Stimulated activated CD4-positive, alpha-beta T cell treated with anti-CD3 and anti-CD28 coated beads, Interleukin-15, amount 100 ng/mL, for 24 hours (primary cell): Measurements from ENCODE around the gene EHMT1.
A peak's percentile ranks its signal among the peaks of the same experiment; 100 is the strongest.
"Not testable (repeated sequence)": the region's sequence is repeated elsewhere in the genome, so short reads cannot be mapped to it uniquely, and the experiment has no call there.

ENCODE experiments used
- DNase-seq: peaks from one replicate; pipeline ENCODE4 v3.0.0-alpha.2; 2020

Gene EHMT1

DNA sequence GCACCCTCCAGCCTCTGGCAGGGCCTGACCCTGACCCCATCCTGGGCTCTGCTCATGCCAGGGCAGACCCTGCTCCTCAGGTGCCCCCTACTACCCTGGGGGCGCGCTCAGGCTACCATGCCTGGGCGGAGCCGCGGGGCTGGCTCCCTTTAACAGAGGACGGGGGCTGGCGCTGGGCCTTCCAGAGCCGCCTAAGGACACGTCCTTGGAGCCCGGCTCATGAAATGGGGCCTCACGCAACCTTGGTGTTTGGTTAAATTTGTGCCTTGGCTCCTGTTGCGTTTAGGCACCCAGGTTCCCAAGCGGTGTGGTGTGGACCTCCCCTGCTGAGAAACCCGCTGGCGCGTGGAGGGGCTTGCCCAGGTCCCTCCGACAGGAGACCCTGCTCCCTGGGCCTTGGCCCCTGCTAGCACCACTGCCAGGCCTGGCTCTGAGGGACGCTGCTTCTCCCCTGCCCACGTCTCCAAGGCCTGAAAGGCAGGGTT is 3.4 kb upstream of the EHMT1 start:
- DNase-seq = no peak

DNA sequence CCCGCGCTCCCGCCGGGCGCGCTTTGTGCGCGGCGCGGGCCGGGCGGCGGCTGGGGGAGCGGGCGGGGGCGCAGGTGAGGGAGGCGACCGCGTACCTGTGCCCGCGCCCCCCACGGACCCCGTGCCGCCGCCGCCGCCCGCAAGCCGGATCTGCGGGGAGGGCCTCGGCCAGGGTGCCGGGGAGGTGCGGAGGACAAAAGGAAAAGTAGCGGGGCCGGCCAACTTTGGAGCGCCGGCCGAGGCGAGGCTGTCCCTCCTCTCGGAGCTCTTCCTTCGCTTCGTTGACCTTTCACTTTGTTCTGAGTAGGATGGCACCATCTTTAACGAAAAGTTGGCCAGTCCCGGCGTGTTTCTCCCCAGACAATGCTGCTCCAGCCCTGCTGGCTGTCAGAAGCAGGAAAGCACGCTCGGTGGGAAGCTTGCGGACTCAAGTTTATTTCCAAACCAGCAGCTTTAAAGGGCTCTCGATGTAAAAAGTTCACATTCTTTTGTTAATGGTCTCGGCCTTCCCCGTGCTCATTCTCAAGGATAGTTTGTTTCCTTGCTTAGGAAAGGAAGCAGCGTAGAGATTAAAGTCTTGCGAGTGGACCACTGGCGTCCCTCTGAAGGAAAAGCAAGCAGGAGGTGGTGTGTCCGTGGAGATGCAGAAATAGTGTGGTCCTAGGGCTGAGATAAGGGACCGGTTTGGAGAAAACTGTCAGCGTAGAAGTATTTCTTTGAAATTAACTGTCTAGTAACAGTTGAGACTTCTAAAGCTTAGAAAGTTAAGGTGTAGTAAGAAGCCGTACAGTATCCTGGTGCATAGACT is 639 bp downstream of the EHMT1 start:
- DNase-seq = peak; percentile 54

DNA sequence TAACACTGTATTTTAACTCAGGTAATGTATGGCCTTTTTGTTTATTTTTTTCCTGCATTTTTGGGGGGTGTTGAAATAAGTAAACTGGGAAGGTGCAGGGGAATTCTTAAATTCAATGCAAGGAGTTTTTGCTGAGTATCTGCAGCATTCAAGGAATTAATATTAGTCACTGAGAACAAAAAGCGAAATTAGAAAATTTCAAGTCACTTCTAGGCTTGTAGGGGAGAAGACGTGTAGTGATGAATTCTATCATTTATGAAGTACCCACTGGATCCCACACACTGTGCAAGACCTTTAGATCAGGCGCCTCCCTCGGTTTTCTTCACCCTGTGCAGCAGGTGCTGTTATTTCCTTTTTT is 1.2 kb downstream of the EHMT1 start:
- no peak for DNase-seq

DNA sequence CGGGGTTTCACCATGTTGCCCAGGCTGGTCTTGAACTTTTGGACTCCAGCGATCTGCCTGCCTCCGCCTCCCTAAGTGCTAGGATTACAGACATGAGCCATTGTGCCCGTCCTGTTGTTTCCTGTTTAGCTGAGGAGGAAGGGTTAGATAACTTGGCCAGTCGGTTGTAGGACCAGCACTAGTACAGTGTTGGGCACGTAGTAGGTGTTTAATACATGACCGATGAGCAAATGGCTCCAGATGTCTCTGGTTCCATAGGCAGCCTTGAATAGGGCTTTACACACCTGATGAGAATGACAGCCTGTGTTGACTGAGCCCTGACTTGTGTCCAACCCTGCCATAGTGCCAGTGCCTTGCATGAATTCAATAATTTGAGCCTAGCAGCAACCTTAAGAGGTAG is 1.8 kb downstream of the EHMT1 start:
- DNase-seq = no peak

DNA sequence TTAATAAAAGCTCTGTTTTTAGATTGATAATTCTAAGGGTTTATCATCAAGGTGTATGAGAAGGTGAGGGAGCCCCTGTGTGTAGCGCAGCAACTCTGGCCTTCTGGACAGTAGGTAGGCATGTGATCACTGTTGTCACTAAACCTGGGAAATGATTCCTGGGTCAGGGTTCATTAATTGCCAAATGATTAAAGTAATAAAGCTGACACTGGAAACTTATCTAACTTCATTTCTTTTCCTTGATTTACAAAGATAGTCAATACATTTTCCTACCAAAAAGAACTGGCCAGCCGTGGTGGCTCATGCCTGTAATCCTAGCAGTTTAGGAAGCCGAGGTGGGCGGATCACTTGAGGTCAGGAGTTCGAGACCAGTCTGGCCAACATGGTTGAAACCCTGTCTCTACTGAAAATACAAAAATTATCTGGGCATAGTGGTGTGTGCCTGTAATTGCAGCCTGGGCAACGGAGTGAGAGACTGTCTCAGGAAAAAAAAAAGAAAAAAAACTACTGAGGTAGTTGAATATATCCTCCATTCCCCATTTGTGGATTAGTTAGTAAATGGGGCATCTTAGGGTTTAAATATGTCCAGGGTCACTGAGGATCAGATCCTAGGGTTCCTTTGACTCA is 2.4 kb downstream of the EHMT1 start:
- DNase-seq = peak; percentile 22

DNA sequence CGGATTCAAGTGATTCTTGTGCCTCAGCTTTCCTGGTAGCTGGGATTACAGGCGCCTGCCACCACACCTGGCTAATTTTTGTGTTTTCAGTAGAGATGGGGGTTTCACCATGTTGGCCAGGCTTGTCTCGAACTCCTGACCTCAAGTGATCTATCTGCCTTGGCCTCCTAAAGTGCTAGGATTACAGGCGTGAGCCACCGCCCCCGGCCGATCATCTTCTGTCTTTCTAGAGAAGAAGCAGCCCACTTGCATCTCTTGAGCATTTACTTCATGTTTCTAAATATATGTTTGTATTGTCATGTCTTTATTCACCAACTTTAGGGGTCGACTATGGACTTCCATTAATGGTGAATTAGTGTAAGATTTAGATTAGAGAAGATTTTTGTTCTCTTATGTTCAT is 3.4 kb downstream of the EHMT1 start:
- not testable (repeated sequence) for DNase-seq

DNA sequence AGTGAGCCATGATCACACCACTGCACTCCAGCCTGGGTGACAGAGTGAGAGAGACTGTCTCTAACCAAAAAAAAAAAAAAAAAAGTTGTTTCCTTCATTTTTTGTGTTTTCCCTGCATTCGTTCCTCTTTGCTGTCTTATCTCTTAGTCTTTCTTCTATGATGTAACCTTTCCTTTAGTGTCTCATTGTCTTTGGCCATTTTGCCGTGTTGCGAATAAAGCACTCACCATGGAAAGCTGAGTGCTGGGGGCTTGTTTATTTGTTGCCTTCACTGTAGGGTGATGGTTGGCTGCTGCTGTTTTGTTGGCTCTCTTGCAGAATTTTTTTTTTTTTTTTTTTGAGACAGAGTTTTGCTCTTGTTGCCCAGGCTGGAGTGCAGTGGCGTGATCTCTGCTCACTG is 7.7 kb downstream of the EHMT1 start:
- DNase-seq = no peak

DNA sequence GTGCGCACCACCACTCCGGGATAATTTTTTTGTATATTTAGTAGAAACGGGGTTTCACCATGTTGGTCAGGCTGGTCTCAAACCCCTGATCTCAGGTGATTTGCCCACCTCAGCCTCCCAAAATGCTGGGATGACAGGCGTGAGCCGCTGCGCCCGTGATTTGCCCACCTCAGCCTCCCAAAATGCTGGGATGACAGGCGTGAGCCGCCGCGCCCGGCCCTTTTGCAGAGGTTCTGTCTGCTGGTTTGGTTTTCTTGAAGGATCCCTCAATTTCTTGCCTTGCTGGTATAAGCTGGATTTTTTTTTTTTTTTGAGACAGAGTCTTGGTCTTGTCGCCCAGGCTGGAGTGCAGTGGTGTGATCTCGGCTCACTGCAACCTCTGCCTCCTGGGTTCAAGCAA is 8.6 kb downstream of the EHMT1 start:
- DNase-seq = not testable (repeated sequence)

DNA sequence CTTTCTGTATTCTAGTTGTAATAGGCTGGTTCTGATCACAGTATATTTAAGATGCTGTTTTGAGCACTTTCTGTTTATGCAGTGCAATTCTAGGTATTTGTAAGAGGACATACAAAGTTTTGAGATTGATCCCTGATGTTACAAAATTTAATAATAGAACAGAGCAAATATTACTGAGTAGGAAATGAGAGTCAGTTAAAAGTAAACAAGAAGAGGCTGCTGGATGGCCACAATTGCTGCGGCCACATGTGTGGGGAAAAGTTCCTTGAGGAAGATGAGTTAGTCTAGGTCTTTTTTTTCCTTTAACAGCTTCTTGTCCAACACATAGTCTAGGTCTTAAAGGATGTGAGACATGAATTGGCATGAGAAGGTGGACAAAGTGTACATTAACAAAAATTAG is 11.3 kb downstream of the EHMT1 start:
- no peak for DNase-seq

DNA sequence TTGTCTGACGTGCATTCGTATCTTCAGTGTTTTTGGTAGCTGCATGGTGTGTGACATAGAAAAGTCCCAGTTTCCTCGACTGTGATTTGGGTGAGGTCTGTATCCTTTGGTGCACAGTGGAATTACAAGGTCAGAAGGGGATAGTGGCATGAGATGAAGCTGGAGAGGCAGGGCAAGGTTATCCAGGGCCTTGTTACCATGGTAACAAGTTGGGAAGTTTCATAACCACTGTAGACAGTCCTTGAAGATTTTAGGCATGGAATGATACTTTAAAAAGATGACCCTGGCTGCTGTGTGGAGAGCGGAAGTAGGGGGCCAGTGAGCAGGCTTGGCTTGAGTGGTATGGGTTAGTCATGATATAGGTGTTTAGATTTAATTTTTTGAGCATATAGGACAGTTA is 11.9 kb downstream of the EHMT1 start:
- no peak for DNase-seq

DNA sequence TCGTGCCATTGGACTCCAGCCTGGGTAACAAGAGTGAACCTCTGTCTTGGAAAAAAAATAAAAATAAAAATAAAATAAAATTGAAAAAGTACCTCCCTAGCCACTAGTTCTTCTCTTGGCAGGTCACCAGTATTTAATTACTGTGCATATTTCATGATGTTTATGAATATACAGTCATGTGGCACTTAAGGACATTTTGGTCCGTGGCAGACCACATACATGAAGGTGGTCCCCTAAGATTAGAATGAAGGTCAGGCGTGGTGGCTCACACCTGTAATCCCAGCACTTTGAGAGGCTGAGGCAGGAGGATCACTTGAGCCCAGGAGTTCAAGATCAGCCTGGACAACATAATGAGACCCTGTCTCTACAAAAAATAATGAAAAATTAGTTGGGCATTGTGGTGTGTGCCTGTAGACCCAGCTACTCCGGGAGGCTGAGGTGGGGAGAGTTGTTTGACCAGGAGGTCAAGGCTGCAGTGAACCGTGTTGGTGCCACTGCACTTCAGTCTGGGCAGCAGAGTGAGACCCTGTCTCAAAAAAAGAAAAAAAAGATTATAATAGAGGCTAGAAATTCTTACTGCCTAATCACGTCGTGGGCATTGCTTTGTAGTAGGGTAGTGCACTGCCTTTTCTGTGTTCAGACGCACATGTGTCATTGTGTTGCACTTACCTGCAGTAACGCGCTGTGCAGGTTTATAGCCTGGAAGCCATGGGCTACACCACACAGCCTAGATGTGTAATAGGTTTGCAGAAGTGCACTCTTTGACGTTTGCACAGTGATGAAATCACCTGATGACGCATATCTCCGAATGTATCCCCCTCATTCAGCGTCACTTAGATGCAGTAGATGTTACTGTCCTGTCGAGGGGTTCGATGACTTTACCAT is 12.8 kb downstream of the EHMT1 start:
- DNase-seq = no peak

DNA sequence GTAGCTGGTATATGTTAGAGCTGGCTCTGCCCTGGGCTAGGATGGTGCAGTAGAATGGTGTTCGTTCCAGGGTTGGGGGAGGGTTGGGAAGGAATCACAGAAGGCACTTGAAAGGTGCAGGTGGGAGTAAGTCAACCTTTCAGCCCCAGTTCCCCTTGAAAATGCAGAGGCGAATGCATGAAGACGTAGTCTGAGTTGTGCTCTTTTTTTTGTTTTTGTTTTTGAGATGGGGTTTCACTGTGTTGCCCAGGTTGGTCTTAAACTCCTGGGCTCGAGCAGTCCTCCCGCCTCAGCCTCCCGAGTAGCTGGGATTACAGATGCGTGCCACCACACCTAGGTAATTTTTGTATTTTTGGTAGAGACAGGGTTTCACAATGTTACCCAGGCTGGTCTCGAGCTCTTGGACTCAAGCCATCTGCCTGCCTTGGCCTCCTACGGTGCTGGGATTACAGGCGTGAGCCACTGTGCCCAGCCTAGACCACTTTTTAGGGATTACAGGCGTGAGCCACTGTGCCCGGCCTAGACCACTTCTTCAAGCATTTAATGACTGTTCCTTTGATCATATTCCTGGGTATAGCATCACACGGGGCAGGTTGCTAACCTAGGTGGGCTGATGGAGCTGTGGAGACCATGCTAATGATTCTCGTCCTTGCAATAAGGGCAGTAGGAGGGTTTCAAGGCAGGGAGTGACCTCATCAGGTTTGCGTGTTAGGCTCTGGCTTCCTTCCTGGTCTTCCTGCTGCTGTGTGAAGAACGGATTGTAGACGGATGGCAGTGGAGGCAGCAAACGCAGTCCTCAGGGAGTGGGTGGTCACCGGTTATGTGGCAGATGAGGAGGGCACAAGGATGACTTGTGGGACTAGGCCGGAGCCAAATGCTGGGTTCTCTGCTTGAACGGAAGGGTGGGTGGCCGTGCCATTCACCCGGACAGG is 13.7 kb downstream of the EHMT1 start:
- no peak for DNase-seq

DNA sequence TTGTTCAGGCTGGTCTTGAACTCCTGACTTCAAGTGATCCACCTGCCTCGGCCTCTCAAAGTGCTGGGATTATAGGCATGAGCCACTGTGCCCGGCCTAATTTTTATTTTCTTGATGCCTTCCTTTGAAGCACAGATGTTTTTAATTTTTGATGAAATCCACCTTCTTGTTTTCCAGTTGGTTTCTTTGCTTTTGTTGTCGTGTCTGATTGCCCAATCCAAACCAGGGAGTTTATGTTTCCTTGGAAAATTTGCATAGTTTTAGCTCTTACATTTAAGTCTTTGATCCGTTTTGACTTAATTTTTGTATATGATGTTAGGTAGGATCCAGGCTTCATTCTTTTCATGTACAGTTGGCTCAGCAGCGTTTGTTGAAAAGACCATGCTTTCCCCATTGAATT is 15.2 kb downstream of the EHMT1 start:
- DNase-seq = no peak

DNA sequence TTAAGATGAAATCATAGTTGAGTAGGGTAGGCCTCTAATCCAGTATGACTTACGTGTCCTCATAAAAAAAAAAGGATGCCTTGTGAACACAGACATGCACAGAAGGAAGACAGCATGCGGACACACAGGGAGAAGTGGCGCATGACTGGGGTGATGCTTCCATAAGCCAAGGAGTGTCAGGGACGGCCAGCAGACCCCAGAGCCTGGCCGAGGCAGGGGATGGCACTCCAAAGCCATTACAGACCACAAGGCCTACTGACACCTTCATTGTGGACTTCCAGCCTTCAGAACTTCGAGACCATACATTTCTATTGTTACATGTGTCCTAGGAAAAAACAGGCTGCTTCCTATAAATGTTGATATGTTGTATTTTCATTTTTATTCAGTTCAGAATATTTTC is 19.9 kb downstream of the EHMT1 start:
- no peak for DNase-seq

DNA sequence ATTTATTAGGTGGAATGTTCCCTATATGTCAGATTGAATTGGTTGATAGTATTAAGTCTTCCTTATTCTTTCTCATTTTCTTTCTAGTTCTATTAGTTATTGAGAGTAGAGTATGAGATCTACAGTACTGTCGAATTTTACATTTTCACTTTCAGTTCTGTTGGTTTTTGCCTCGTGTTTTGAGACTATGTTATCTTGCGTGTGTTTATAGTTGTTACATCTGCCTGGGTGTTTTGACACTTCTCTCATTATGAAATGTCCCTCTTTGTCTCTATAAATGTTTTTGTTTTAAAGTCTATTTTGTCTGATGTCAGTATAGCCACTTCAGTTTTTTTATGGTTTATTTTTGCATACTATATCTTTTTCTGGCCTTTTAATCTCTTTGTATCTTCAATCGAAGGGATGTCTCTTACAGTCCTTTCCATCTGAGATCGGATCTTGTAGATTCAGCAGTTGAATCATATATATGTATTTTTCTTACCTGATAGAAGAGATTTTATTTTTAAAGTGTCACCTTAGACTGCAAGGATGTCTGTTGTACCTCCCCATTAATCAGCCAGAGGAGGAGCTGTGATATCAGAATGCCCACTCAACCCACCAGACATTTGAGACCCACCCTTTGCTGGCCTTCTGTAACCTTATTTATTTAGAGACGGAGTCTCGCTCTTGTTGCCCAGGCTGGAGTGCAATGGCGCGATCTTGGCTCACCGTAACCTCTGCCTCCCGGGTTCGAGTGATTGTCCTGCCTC is 20.7 kb downstream of the EHMT1 start:
- no peak for DNase-seq

DNA sequence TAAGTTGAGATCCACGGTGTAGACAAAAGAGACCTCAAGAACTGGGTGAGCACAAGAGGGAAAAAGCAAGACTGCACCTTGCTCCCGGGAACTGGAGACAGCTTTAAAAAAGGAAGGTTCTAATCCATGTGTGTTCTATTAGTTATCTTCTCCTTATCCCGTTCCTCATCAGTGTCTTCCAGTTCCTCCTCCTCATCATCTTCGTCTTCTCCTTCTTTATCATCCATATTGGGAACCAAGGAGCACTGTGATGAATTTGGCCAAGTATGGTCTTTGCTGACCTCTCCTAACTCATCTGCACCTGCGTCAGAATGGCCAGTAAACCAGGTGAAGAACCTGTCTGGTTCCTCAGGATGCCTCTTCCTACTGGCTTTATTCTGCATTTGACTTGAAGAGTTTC is 22.1 kb downstream of the EHMT1 start:
- DNase-seq = no peak

DNA sequence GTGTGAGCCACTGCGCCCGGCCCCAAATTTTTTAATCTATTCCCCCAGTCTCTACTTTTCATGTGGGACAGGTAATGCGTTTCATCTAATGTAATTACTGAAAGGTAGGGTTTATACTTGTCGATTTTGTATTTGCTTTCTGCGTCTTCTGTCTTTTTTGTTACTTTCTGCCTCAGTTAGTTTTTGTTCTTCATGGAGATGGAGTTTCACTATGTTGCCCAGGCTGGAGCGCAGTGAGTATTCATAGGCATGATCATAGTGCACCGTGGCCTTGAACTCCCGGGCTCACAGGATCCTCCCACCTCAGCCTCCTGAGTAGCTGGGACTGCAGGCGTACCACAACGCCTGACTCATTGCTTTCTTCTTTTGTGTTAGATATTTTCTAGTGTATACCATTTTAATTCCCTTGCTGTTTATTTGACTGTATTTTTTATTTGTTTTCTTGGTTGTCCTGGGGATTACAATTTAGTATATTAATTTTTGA is 23.4 kb downstream of the EHMT1 start:
- DNase-seq = no peak

DNA sequence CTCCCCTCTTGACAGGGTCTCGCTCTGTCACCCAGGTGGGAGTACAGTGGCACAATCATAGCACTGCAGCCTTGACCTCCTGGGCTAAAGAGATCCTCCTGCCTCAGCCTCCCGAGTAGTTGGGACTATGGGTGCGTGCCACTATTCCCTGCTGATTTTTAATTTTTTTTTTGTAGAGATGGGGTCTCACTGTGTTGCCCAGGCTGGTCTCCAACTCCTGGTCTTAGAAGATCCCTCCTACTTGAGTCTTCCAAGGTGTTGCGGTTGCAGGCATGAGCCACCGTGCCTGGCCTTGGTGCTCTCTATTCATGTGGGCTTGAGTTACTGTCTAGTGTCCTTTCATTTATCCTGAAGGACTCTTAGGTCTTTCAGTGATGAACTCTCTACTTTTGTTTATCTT is 24.1 kb downstream of the EHMT1 start:
- no peak for DNase-seq

DNA sequence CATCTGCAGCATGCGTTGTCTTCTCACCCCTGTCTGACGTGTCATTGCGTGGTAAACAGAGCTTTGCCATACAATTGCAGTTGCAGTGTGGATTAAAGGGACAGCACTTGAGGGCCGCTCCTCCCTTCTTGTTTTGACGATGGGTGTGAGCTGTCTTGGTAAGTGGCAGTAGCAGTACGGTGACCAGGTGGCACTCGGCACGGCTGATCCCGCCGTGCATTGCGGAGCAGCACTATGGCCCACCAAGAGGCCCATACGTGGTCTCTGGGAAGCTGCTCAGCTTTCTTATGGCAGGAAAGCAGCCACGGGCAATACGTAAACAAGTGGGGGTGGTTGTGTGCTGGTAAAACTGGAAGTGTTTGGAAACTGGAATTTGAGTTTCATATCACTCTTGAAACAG is 25.1 kb downstream of the EHMT1 start:
- DNase-seq = no peak

DNA sequence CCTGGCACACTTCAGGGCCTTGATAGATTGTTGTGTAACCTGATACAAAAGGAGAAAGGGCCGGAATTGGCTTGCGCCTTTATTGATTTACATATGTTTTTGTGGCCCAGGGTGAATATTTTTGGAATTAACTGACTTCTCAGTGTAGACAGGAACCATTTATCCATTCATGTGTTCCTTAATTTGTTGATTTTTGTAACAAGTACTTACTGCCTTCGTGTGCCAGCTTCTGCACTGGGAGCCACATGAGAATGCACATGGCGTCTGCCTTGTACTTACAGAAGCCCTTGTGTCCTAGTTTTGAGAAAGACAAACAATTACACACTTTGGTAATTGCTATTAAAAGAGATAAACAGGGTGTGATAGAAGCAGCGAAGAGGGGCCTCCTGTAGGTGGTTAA is 26.4 kb downstream of the EHMT1 start:
- no peak for DNase-seq

DNA sequence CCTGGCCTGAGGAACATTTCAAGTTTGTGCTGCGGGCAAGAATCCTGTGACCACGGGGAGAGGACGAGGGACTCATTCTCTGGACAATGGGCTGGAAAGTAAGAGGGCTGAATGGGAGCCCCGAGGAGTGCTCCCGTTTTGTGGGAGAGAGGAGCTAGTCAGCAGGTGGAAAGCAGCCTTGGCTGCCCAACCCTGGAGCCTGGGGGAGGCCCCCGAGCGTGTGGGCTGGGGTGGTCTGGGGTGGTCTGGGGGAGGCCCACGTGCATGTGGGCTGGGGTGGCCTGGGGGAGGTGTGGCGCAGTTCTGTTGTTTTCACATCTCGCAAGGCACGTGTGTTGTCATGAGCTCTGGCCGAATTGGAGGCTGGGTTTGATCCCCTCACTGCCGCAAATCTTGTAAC is 27.5 kb downstream of the EHMT1 start:
- no peak for DNase-seq
